RWPE1 (cell line): Measurements from ENCODE around the gene PDCD7.

ENCODE experiments used
- CTCF ChIA-PET: fragments of 350-600 bp; sonication (Branson Sonifier 250); formaldehyde crosslinking; extraction: SDS; loops from one replicate; lab custom pipeline; 2021; lab: Yijun Ruan, JAX
- POLR2A ChIA-PET: fragments of 400-600 bp; formaldehyde crosslinking; extraction: SDS; loops from one replicate; lab custom pipeline; 2020; ENCODE audit warnings: antibody characterized with exemption; ENCODE audit not compliant: low non-redundant PET; lab: Yijun Ruan, JAX
- DNase-seq: peaks from one replicate; pipeline ENCODE4 v3.0.0; 2012; ENCODE audit warnings: low spot score
- H3K27ac ChIP-seq: fragments of 450-650 bp; 2 replicates; pipeline ENCODE4 v1.5.1; 2017
- TF ChIP-seq, protein P1 (sequence below): fragments of 450-650 bp; conservative IDR thresholded peaks from 2 replicates; pipeline ENCODE4 v1.5.1; 2017; ENCODE audit warnings: low read depth, mild to moderate bottlenecking

PDCD7 gene

DNA sequence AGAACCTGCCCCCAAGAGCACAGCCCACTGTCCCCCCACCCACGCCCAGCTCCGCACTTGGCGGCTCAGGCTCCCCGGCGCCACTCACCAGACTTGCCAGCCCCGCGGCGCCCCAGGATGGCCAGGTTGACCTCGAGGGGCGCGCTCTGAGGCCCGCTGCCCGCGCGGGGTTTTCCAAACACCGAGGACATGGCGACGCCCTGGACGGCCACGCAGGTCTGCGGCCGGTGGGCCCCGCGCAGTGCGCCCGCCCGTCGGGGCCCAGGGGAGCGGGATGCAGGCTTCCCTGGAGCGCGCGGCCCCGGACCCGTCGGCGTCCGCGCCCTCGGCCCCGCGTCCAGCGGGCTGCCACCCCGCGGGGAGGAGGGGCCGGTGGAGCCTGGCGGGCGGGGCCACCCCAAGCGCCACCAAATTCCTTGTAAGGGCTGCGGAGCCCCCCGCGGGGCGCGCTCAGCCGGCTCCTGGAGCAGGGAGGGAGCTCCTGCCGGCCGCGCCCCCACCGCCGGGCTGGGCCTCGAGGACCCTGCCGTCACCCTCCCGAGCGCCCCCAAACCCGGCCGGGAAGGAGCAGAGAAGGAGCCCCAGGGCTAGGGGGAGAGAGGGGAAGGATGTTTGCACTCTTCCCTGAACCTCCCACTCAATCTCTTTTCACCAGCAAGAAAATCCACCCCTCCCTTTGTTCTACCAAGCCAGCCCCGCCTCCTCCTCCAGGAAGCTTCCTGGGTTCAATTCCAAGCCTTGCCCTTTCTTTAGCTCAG, 65.8 kb downstream of the PDCD7 start, which contains the start of gene RASL12:
Gene RASL12 (minus strand): TSS at position 347 of the 758 bp plus-strand sequence. CDS start 156 bp downstream, at position 191.
- H3K27ac ChIP-seq: no peak within 1 kb of the TSS
- TF ChIP-seq, protein P1, sequence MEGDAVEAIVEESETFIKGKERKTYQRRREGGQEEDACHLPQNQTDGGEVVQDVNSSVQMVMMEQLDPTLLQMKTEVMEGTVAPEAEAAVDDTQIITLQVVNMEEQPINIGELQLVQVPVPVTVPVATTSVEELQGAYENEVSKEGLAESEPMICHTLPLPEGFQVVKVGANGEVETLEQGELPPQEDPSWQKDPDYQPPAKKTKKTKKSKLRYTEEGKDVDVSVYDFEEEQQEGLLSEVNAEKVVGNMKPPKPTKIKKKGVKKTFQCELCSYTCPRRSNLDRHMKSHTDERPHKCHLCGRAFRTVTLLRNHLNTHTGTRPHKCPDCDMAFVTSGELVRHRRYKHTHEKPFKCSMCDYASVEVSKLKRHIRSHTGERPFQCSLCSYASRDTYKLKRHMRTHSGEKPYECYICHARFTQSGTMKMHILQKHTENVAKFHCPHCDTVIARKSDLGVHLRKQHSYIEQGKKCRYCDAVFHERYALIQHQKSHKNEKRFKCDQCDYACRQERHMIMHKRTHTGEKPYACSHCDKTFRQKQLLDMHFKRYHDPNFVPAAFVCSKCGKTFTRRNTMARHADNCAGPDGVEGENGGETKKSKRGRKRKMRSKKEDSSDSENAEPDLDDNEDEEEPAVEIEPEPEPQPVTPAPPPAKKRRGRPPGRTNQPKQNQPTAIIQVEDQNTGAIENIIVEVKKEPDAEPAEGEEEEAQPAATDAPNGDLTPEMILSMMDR: no peak
- ChIA-PET POLR2A (no interaction called here), CTCF (interaction anchor here (1.0 kb wide), 1 partner anchor 17 kb away, joined by 3 read pairs; no protein-coding TSS in a partner anchor)
- no peak for DNase-seq
